ENCODE measurements around the gene MEX3A. TPM values are rescaled to one million over a fixed set of nuclear protein-coding genes. Genes with fewer than 3 reads are reported as not detected.
"Not testable (repeated sequence)": the region's sequence is repeated elsewhere in the genome, so short reads cannot be mapped to it uniquely, and the experiment has no call there.

The MEX3A gene
- total and polyA plus RNA-seq, 8 donors = 0.86 to 59.0 (median 48.8) TPM

GRCh38 chr1:156121457-156121856, 39.2 kb upstream of the MEX3A start:
- Histone ChIP-seq H3K4me1 (peaks cover 85 to 100% of the 10 kb centered on the region in 2 donors), H3K36me3 (peaks cover 0 to 3% of the 10 kb centered on the region in 2 donors), H3K27me3 (peaks cover 0 to 44% of the 10 kb centered on the region in 2 donors), H3K9me3 (no peaks in the 10 kb centered on the region), H3K27ac (peak overlapping the region; percentile 93 to 98), H3K4me3 (peak overlapping the region in 1 of 2 donors; percentile 27)
- intact Hi-C loops (cut with DNase I) = no loop called here
- DNase-seq (no peak), ATAC-seq (no peak)
- TF ChIP-seq CTCF (IDR thresholded peaks at IDR 0.05) = no peak

- H3K27me3 ChIP-seq = peaks cover 0 to 48% of the 10 kb centered on the region in 2 donors
- ATAC-seq; H3K36me3 ChIP-seq; H3K9me3 ChIP-seq; DNase-seq; intact Hi-C loops (cut with DNase I): not testable (repeated sequence)
- H3K27ac ChIP-seq = peak overlapping the region; percentile 93 to 98
- H3K4me3 ChIP-seq = peak overlapping the region in 1 of 2 donors; percentile 27
- H3K4me1 ChIP-seq = peaks cover 81 to 100% of the 10 kb centered on the region in 2 donors
Measured at GRCh38 chr1:156121005-156121404, 38.7 kb upstream of the MEX3A start.

- Histone ChIP-seq H3K36me3 (peaks cover 0 to 3% of the 10 kb centered on the region in 2 donors), H3K27me3 (peaks cover 0 to 55% of the 10 kb centered on the region in 2 donors), H3K4me3 (peak overlapping the region in 1 of 2 donors; percentile 90), H3K4me1 (peaks cover 74 to 100% of the 10 kb centered on the region in 2 donors), H3K9me3 (no peaks in the 10 kb centered on the region), H3K27ac (peak overlapping the region; percentile 93 to 98)
- intact Hi-C loops (cut with DNase I) = no loop called here
- no peak for DNase-seq
- no peak for TF ChIP-seq CTCF (IDR thresholded peaks at IDR 0.05)
- no peak for ATAC-seq
Measured at GRCh38 chr1:156120318-156120717, 38.1 kb upstream of the MEX3A start.

GRCh38 chr1:156119503-156120209, 37.4 kb upstream of the MEX3A start:
- TF ChIP-seq CTCF (IDR thresholded peaks at IDR 0.05) = no peak
- Histone ChIP-seq H3K36me3 (peaks cover 0 to 3% of the 10 kb centered on the region in 2 donors), H3K27ac (peak overlapping the region; percentile 93 to 98), H3K27me3 (peaks cover 0 to 57% of the 10 kb centered on the region in 2 donors), H3K9me3 (no peaks in the 10 kb centered on the region), H3K4me3 (peak overlapping the region in 1 of 2 donors; percentile 90), H3K4me1 (peaks cover 67 to 100% of the 10 kb centered on the region in 2 donors)
- DNase-seq (no peak), ATAC-seq (no peak)
- intact Hi-C loops (cut with DNase I) = no loop called here

GRCh38 chr1:156118177-156118868, 36.1 kb upstream of the MEX3A start:
- DNase-seq (peak in 2 of 4 donors; percentile 64 to 78), ATAC-seq (peak; percentile 7)
- Histone ChIP-seq H3K36me3 (peaks cover 0 to 3% of the 10 kb centered on the region in 2 donors), H3K27ac (peak overlapping the region; percentile 93 to 98), H3K4me3 (peak overlapping the region; percentile 90 to 100), H3K4me1 (peaks cover 65 to 98% of the 10 kb centered on the region in 2 donors), H3K27me3 (peaks cover 0 to 66% of the 10 kb centered on the region in 2 donors), H3K9me3 (no peaks in the 10 kb centered on the region)
- TF ChIP-seq CTCF (IDR thresholded peaks at IDR 0.05) = no peak
- intact Hi-C loops (cut with DNase I) = no loop called here

Measured in left lung (tissue), 10 donors.